Astrocyte (in vitro differentiated cells and primary cell): Measurements from ENCODE around the gene CARD8. TPM values are rescaled to one million over a fixed set of nuclear protein-coding genes. Genes with fewer than 3 reads are reported as not detected.

Source experiments
- DNase-seq: peaks from one replicate; pipeline ENCODE4 v3.0.0-alpha.2; 2010; ENCODE audit warnings: low read depth
- FAIRE-seq: peaks from 2 replicates; lab custom pipeline; 2011; peaks lifted over from hg19 to GRCh38; lab: Jason Lieb, UNC
- H2AFZ ChIP-seq: 2 replicates; pipeline ENCODE4 v1.6.0; 2012; ENCODE audit warnings: low read depth, low read length, inconsistent platforms
- H3K27ac ChIP-seq: 2 replicates; pipeline ENCODE4 v1.5.1; 2011; ENCODE audit warnings: low read depth, low read length, inconsistent platforms
- H3K27me3 ChIP-seq: 2 replicates; pipeline ENCODE4 v1.6.0; 2011; ENCODE audit warnings: low read length, inconsistent platforms; ENCODE audit not compliant: insufficient read depth
- H3K36me3 ChIP-seq: 2 replicates; pipeline ENCODE4 v1.5.1; 2011; ENCODE audit warnings: low read length, inconsistent platforms; ENCODE audit not compliant: insufficient read depth
- H3K4me1 ChIP-seq: 2 replicates; pipeline ENCODE4 v1.5.1; 2011; ENCODE audit warnings: low read length, inconsistent platforms; ENCODE audit not compliant: insufficient read depth
- H3K4me2 ChIP-seq: 2 replicates; pipeline ENCODE4 v1.6.0; 2012; ENCODE audit warnings: low read length, inconsistent platforms
- H3K4me3 ChIP-seq: 2 replicates; pipeline ENCODE4 v1.5.1; 2011; ENCODE audit warnings: low read depth, mild to moderate bottlenecking, low read length, inconsistent platforms; ENCODE audit not compliant: insufficient read depth
- H3K79me2 ChIP-seq: 2 replicates; pipeline ENCODE4 v1.6.0; 2012; ENCODE audit warnings: mild to moderate bottlenecking, low read length, inconsistent platforms; ENCODE audit not compliant: insufficient read depth
- H3K9ac ChIP-seq: 2 replicates; pipeline ENCODE4 v1.6.0; 2012; ENCODE audit warnings: mild to moderate bottlenecking, low read length, inconsistent platforms
- H3K9me3 ChIP-seq: 2 replicates; pipeline ENCODE4 v1.5.1; 2012; ENCODE audit warnings: low read depth, mild to moderate bottlenecking, low read length, inconsistent platforms; ENCODE audit not compliant: insufficient read depth
- H4K20me1 ChIP-seq: 2 replicates; pipeline ENCODE4 v1.6.0; 2012; ENCODE audit warnings: low read length, inconsistent platforms; ENCODE audit not compliant: insufficient read depth
- H3K27ac Mint-ChIP-seq: one replicate; pipeline ENCODE4 v1.8.0; 2021; ENCODE audit warnings: mild to moderate bottlenecking, mixed read lengths; ENCODE audit not compliant: unreplicated experiment
- H3K27me3 Mint-ChIP-seq: one replicate; pipeline ENCODE4 v1.8.0; 2021; ENCODE audit warnings: low read depth, mixed read lengths; ENCODE audit not compliant: unreplicated experiment
- H3K36me3 Mint-ChIP-seq: one replicate; pipeline ENCODE4 v1.8.0; 2021; ENCODE audit warnings: low read depth, mixed read lengths; ENCODE audit not compliant: unreplicated experiment
- H3K4me1 Mint-ChIP-seq: one replicate; pipeline ENCODE4 v1.8.0; 2021; ENCODE audit warnings: low read depth, mixed read lengths; ENCODE audit not compliant: unreplicated experiment
- H3K4me3 Mint-ChIP-seq: one replicate; pipeline ENCODE4 v1.8.0; 2021; ENCODE audit warnings: mild to moderate bottlenecking, moderate library complexity, mixed read lengths; ENCODE audit not compliant: unreplicated experiment
- H3K9me3 Mint-ChIP-seq: one replicate; pipeline ENCODE4 v1.8.0; 2021; ENCODE audit warnings: mild to moderate bottlenecking, mixed read lengths; ENCODE audit not compliant: unreplicated experiment
- EZH2 ChIP-seq: IDR thresholded peaks from 2 replicates; pipeline ENCODE4 v1.6.1; 2012; ENCODE audit warnings: mild to moderate bottlenecking, low read length, inconsistent platforms; ENCODE audit not compliant: insufficient read depth
- total RNA-seq: library from RNA; stranded (reverse); gene quantifications from 2 replicates; pipeline ENCODE4 v1.2.1, GENCODE V29; 2021
- TF ChIP-seq, protein P1 (sequence below): IDR thresholded peaks from 2 replicates; pipeline ENCODE4 v1.5.1; 2011; ENCODE audit warnings: low read depth, mild to moderate bottlenecking, inconsistent platforms, low read length, moderate library complexity; ENCODE audit not compliant: insufficient read depth

Gene CARD8
- total RNA-seq, 1 donor from 2014 or later: 26.3 TPM

DNA sequence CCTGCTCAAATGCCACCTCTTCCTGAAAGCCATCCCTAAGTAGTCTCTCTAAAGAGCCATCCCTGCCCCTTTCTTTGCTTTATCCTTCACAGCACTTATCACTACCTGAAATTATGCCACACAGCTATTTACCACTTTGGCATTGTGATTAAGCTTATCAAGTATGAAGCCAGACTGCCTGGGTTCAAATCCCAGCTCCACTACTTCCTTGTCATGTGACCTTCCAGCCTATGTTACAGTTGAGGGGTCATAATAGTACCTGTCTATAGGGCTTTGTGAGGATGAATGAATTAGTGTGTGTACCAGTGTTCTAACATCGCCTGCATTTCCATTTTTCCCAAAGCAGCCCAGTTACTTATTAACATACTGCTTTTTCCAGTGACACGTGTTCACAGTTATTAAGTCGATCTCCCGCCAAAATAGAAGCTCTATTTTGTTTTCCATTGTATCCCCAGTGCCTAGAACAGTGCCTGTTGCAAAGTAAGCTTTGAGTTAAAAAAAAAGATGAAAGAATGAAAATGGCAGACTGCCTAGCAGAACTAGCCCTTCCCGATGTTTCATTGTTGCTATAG, 52.4 kb downstream of the CARD8 start:
- Mint-ChIP-seq H3K27me3 (no peaks in the 10 kb centered on the region), H3K27ac (no peak overlapping the region), H3K36me3 (peaks cover 3% of the 10 kb centered on the region), H3K9me3 (peaks cover 2% of the 10 kb centered on the region), H3K4me3 (no peak overlapping the region), H3K4me1 (no peaks in the 10 kb centered on the region)
- H3K27ac ChIP-seq: peak overlapping the region; percentile 47
- TF ChIP-seq EZH2: no peak
- TF ChIP-seq, protein P1, sequence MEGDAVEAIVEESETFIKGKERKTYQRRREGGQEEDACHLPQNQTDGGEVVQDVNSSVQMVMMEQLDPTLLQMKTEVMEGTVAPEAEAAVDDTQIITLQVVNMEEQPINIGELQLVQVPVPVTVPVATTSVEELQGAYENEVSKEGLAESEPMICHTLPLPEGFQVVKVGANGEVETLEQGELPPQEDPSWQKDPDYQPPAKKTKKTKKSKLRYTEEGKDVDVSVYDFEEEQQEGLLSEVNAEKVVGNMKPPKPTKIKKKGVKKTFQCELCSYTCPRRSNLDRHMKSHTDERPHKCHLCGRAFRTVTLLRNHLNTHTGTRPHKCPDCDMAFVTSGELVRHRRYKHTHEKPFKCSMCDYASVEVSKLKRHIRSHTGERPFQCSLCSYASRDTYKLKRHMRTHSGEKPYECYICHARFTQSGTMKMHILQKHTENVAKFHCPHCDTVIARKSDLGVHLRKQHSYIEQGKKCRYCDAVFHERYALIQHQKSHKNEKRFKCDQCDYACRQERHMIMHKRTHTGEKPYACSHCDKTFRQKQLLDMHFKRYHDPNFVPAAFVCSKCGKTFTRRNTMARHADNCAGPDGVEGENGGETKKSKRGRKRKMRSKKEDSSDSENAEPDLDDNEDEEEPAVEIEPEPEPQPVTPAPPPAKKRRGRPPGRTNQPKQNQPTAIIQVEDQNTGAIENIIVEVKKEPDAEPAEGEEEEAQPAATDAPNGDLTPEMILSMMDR: no peak
- peak overlapping the region; percentile 84 for H2AFZ ChIP-seq
- H3K9me3 ChIP-seq: no peaks in the 10 kb centered on the region
- H3K4me1 ChIP-seq: peaks cover 7% of the 10 kb centered on the region
- H3K79me2 ChIP-seq: peaks cover 2% of the 10 kb centered on the region
- peak overlapping the region; percentile 99 for H3K4me2 ChIP-seq
- DNase-seq: no peak
- H4K20me1 ChIP-seq: no peaks in the 10 kb centered on the region
- peak overlapping the region; percentile 90 for H3K9ac ChIP-seq
- peak overlapping the region; percentile 79 for H3K4me3 ChIP-seq
- no peaks in the 10 kb centered on the region for H3K27me3 ChIP-seq
- no peak for FAIRE-seq
- H3K36me3 ChIP-seq: no peaks in the 10 kb centered on the region

DNA sequence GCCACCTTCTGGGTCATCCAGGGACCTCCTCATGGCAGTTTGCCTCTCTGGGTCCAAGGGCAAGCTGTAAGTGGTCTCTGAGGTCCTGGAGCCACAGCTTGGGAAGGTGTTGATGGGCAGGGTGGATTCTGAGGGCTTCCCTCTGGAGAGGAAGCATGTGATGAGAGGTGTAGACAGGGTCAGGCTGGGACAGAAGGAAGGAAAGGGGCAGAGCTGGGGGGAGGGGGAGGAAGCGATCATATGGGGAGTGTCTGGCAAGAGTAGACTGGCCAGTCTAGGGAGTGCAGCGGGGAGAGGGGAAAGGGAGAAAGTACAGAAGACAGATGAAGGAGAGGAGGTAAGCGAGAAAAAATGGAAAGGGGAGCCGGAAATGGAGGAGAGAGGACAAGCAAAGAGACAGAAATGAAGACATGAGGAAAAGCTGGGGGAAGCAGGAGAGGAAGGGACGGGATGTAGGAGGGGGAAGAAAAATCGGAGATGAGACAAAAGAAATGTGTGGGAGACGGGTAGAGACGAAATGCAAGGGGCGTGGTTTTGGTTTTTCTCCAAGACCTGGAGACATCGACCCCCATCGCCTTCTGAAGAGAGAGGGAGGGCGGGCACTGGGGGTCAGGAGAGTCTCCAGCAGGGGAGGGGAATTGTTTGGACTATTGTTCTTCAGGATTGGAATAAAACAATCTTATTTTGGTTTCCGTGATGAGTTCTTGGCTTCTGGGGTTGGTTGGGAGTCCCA, 58.6 kb downstream of the CARD8 start:
- H3K9me3 Mint-ChIP-seq: no peaks in the 10 kb centered on the region
- TF ChIP-seq, protein P1: no peak
- TF ChIP-seq EZH2: no peak
- no peak for FAIRE-seq

DNA sequence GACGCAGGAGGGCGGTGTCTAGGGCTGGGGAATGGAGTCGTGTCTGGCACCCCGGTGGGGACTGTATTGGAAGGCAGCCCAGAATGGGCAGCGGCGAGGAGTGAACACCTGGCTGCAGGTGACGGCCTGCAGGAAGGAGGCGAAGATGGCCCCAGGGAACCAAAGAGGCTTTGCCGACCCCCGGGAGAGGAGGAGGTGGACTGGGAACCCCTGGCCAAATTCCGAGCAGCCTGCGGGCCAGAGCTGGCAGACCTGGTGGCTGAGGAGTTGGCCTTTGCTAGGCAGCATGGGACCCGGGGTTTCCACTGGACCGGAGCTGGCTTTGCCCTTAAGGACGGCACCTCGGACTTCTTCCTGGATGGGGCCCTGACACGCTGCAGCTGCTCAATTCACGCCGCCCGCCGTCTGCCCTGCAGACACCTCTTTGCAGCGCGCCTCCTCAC, 59.4 kb downstream of the CARD8 start:
- Histone ChIP-seq H3K79me2 (no peaks in the 10 kb centered on the region), H3K9ac (no peak overlapping the region), H3K27me3 (no peaks in the 10 kb centered on the region), H3K36me3 (no peaks in the 10 kb centered on the region), H3K4me3 (no peak overlapping the region), H3K4me1 (no peaks in the 10 kb centered on the region), H4K20me1 (no peaks in the 10 kb centered on the region), H3K4me2 (no peak overlapping the region), H2AFZ (no peak overlapping the region), H3K9me3 (no peaks in the 10 kb centered on the region), H3K27ac (no peak overlapping the region)
- Mint-ChIP-seq H3K4me3 (no peak overlapping the region), H3K4me1 (no peaks in the 10 kb centered on the region), H3K9me3 (no peaks in the 10 kb centered on the region), H3K36me3 (peaks cover 9% of the 10 kb centered on the region), H3K27me3 (no peaks in the 10 kb centered on the region), H3K27ac (no peak overlapping the region)
- FAIRE-seq: no peak
- TF ChIP-seq, protein P1: no peak
- no peak for TF ChIP-seq EZH2
- DNase-seq: no peak

More for the DNA sequence above, 58.6 kb downstream of the CARD8 start:
- H3K4me1 ChIP-seq: no peaks in the 10 kb centered on the region
- no peaks in the 10 kb centered on the region for H4K20me1 ChIP-seq
- no peaks in the 10 kb centered on the region for H3K27me3 Mint-ChIP-seq
- no peaks in the 10 kb centered on the region for H3K4me1 Mint-ChIP-seq
- H3K9me3 ChIP-seq: no peaks in the 10 kb centered on the region
- H3K4me3 Mint-ChIP-seq: no peak overlapping the region
- no peak overlapping the region for H3K4me3 ChIP-seq
- no peak overlapping the region for H2AFZ ChIP-seq
- no peaks in the 10 kb centered on the region for H3K27me3 ChIP-seq
- no peaks in the 10 kb centered on the region for H3K36me3 ChIP-seq
- H3K9ac ChIP-seq: no peak overlapping the region
- H3K27ac ChIP-seq: no peak overlapping the region
- no peak overlapping the region for H3K4me2 ChIP-seq
- H3K36me3 Mint-ChIP-seq: peaks cover 4% of the 10 kb centered on the region
- no peak for DNase-seq
- H3K27ac Mint-ChIP-seq: no peak overlapping the region
- no peaks in the 10 kb centered on the region for H3K79me2 ChIP-seq
